Jurkat, Clone E6-1 (cell line): ENCODE results near the gene ATF7.
"Not testable (repeated sequence)": the region's sequence is repeated elsewhere in the genome, so short reads cannot be mapped to it uniquely, and the experiment has no call there.

Source experiments
- DNase-seq: peaks from one replicate; pipeline ENCODE4 v3.0.0-alpha.2; 2011; ENCODE audit warnings: low read depth, low spot score
- H3K4me3 ChIP-seq: 2 replicates; pipeline ENCODE4 v1.5.1; 2011; ENCODE audit warnings: mild to moderate bottlenecking, low read length, control low read depth, moderate library complexity

The ATF7 gene

DNA sequence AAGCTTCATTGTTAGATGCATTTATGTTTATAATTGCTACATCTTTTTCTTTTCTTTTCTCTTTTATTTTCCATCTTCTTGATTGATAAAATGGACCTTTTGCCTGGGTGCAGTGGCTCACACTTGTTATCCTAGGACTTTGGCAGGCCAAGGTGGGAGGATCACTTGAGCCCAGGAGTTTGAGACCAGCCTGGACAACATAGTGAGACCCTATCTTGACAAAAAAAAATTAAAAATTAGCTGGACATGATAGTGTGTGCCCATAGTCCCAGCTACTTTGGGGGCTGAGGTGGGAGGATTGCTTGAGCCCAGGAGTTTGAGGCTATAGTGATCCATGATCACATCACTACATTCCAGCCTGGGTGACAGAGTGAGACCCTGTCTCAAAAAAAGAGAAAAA lies 9.5 kb upstream of the ATF7 start:
- DNase-seq: not testable (repeated sequence)

DNA sequence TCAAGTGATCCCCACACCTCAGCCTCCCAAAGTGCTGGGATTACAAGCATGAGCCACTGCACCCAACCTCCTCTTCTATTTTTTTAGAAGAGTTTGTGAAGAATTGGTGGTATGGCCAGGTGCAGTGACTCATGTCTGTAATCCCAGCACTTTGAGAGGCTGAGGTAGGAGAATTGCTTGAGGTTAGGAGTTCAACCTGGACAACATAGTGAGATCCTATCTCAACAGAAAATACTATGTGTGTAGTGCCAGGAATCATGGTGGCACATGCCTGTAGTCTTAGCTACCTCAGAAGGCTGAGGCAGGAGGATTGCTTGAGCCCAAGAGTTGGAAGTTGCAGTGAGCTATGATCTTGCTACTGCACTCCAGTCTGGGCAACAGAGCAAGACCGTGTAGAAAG lies 5.5 kb upstream of the ATF7 start:
- DNase-seq: no peak
- H3K4me3 ChIP-seq: no peak overlapping the region

More for the DNA sequence above, 9.5 kb upstream of the ATF7 start:
- not testable (repeated sequence) for H3K4me3 ChIP-seq

DNA sequence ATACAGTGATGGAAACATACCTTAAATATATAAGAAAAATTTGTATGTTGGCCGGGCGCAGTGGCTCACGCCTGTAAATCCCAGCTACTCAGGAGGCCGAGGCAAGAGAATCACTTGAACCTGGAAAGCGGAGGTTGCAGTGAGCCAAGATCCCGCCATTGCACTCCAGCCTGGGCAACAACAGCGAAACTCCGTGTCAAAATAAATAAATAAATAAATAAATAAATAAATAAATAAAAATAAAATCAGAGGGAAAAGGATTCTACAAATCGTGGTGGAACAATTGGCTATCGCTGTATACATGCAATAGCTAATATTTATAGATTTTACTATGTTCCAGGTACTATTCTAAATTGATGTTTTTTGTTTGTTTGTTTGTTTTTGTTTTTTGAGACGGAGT lies 1.7 kb upstream of the ATF7 start:
- DNase-seq: no peak
- H3K4me3 ChIP-seq: no peak overlapping the region

DNA sequence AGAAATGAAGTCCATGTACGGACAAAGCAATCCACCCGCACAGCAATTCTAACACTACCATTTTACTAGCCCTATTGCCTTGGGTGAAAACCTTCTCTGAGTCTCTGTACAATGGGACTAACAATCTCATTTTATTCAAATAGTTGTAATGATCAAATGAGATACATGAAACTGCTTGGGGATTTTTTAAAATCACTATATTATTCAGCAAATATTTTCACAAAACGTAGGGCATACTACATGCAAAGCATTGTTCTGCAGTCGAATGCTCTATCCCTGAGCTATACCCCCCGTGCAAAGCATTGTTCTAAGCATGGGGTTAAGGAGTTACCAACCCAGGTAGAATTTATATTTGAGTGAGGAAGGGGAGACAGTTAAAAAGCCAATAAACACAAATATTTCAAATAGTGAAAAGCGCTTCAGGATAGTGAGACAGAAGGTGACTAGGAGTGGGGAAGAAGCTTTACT lies 554 bp upstream of the ATF7 start:
- no peak for DNase-seq

DNA sequence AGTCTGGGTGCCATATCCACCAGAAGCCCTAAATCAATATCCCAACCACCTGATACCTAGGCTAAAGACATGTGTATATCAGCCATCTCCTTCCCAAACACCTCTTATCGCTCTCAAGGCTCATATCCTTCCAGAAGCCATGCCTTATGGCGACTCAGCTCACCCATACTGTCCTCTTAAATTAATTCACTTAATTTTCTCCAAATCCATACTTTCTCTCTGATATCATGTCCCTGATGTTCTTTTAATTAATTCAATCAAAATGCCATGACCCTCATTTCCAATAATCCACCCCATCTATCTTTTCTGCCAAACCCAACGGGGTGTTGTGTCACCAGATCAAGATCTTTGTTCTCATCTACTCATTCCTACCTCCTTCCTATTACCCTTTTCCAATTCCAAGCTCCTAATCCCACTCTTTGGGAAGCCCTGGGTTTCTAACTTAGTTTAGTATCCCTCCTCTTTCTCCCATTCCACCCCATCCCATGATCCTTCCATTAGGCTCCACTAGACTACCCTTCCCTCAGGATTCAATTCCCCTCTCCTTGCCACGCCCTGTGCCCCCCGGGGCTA lies 723 bp downstream of the ATF7 start:
- no peak for DNase-seq
- H3K4me3 ChIP-seq: peak overlapping the region; percentile 93

More for the DNA sequence above, 554 bp upstream of the ATF7 start:
- H3K4me3 ChIP-seq: peak overlapping the region; percentile 93

DNA sequence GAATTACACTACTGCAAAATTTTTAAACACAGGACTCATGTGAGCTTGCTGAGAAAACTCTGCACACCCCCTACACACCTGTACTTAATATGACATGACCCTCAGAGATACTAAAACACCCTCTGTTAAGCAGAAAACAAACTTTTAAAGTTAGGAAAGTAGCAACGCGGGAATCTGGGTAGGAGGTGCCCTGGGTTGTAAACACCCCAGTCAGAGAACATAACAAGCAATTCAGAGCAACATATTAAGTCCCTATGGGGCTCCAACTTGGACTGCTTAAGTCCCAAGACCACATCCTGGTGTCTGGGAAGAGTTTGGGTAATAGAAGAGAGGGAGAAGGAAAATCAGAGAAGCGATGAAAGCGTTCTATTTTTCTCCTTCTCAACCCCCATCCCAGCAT lies 1.2 kb downstream of the ATF7 start:
- peak overlapping the region; percentile 93 for H3K4me3 ChIP-seq
- DNase-seq: no peak

DNA sequence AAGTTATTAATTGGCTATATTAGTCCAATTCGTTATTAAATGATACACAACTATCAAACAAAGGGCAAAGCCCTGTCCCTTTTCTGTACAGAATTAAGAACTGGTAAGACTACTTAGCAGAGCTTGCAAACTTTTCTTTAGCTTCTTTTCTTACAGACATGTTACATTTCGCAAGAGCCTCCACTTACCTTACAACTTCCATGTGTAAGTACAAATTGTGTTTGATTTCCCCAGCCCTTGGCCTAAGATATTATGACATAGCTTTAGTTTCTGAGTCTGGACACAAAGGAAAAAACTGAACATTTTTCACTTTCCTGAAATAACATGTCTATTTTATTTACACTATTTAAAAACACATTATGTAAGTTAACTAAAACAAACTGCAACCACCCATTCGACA lies 1.7 kb downstream of the ATF7 start:
- H3K4me3 ChIP-seq: no peak overlapping the region
- no peak for DNase-seq

DNA sequence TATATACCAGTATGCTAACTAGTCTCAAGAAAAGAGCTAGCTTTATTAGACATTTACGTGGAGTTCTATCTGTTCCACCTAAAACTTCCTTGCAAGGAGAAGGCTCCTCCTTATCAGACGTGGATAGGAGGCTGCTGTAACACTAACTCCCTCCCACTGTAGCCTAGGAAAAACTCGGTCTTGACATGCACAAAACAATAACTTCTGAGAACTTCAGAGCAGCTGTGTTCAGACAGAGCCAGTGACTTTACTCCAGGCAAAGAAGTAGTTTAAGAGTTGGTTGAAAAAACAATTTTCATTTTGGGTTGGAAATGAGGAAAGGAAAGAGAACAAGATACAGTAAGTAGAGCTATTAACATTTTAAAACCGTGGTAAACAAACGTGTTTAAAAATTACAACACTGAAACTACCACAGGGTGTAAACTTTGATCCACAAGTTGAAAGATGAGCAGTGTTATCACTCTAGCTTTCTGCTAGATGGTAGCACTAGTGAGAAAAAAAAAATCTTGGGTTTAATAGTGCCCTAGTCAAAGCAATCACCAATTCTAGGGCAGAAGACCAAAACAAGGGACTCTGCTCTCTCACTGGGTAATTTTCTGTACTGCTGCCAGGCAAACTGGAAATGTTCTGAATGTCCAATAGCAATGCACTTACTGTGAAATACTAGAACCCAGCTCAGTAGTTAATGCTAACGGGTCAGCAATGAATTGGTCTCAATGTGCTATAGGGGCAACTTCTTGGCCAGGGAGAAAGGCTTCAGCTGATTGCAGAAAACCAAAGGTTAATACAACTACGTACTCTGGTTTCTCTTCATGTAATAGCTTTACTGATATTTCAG lies 2.4 kb downstream of the ATF7 start:
- DNase-seq: no peak
- no peak overlapping the region for H3K4me3 ChIP-seq

DNA sequence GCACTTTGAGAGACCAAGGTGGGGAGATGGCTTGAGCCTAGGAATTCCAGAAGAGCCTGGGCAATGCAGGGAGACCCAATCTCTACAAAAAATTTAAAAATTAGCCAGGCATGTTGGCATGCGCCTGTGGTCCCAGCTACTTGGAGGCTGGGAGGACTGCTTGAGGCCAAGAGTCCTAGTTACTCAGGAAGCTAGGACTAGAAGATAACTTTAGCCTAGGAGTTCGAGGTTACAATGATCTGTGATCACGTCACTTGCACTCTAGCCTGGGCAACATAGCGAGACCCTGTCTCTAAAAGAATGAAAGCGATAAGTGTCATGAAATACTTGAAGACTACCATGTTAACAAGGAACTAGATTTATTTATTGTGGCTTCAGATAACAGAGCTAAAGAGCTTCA lies 3.5 kb downstream of the ATF7 start:
- DNase-seq: no peak
- no peak overlapping the region for H3K4me3 ChIP-seq

DNA sequence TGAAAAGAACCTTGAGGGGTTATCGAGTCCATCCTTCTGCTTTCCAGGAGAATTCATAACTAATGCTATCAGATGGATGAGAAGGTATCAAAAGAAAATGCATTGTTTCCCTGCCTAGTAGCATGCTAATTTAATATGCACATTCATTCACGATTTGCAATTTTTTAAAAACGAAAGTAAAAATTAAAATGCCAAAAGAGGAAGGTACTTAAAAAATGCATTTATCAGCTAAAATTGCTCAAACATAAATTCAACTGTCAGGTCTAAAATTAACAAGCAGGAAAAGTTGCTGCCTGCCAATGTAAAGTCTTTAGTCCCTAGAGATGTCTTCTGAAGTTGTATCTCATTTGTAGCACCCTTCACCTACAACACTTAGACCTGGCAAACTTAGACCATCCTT lies 7.9 kb downstream of the ATF7 start:
- DNase-seq: no peak
- H3K4me3 ChIP-seq: peak overlapping the region; percentile 31

DNA sequence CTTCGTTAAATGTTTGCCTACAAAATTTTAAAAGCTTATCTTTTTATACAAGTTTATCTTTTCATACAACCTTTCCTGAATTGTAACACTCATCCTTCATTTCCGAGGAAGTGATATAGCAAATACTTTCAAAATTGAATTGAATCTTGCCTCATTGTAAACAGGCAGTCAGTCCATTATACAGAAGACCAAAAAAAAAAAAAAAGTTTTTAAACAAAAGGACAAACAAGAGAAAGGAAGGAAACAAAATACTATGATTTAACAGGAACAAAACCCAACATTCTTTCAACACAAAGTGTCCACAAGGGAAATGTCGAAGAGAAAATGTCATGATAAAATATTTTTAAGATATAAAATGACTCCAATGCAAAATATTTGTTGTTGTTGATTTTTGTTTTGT lies 8.5 kb downstream of the ATF7 start:
- DNase-seq: no peak
- no peak overlapping the region for H3K4me3 ChIP-seq

DNA sequence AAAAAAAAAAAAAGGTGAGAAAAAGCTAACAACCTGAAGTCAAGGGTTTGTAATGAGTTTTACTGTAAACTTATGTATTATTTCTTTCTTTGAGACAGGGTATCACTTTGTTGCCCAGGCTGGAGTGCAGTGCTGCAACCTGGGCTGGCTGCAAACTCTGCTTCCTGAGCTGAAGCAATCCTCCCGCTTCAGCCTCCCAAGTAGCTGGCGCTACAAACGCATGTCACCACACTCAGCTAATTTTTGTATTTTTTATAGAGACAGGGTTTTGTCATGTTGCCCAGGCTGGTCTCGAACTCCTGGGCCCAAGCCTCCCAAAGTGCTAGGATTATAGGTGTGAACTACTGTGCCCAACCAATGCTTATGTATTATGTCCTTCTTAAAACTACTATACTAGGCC lies 9.2 kb downstream of the ATF7 start:
- H3K4me3 ChIP-seq: no peak overlapping the region
- no peak for DNase-seq

DNA sequence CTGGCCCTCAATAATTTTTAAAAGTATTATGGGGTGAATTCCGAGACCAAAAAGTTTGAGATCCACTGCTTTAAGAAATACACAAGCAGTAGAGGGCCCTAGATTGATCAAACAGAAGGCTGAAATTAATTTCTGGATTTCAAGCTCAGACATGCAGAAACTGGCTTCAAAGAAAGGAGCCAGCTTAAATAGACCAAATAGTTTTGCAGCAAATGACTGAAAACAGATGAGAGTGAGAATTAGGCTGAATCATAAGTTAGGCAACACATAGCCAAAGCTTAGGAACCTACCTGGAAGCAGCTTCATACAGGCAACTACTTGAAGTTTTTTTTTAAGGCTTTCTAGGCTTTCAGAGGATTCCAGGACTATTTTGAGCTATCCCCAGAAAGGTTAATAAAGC lies 12.4 kb downstream of the ATF7 start:
- no peak overlapping the region for H3K4me3 ChIP-seq
- DNase-seq: no peak

DNA sequence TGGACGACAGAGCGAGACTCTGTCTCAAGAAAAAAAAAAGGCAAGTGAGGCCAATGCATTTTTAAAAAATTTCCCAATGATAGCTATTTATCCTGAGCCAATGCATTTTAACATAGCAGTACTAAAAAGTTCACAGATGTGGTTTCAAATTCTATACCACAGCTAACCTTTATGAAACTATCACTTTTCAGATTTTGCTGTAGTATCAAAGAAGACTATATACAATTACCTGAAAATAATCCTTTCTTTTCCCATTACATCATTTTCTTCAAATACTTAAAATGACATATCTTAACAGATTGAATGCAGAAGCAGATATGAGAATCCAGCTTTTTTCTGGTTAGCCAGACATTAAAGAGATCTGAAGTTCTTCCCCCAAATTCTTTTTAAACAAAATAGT lies 13.2 kb downstream of the ATF7 start:
- DNase-seq: no peak
- no peak overlapping the region for H3K4me3 ChIP-seq

DNA sequence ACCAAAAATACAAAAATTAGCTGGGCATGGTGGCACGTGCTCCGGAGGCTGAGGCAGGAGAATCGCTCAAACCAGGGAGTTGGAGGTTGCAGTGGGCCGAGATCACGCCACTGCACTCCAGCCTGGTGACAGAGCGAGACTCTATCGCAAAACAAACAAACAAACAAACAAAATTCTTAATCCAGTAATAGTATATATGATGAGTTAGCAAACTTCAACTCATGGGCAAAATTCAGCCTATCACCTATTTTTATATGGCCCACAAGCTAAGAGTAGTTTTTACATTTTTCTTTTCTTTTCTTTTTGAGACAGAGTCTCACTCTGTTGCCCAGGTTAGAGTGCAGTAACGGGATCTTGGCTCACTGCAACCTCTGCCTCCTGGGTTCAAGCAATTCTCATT lies 14.9 kb downstream of the ATF7 start:
- no peak overlapping the region for H3K4me3 ChIP-seq
- DNase-seq: no peak

DNA sequence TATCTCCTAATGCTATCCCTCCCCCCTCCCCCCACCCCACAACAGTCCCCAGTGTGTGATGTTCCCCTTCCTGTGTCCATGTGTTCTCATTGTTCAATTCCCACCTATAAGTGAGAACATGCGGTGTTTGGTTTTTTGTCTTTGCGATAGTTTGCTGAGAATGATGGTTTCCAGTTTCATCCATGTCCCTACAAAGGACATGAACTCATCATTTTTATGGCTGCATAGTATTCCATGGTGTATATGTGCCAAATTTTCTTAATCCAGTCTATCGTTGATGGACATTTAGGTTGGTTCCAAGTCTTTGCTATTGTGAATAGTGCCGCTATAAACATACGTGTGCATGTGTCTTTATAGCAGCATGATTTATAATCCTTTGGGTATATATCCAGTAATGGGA lies 19.5 kb downstream of the ATF7 start:
- not testable (repeated sequence) for H3K4me3 ChIP-seq

DNA sequence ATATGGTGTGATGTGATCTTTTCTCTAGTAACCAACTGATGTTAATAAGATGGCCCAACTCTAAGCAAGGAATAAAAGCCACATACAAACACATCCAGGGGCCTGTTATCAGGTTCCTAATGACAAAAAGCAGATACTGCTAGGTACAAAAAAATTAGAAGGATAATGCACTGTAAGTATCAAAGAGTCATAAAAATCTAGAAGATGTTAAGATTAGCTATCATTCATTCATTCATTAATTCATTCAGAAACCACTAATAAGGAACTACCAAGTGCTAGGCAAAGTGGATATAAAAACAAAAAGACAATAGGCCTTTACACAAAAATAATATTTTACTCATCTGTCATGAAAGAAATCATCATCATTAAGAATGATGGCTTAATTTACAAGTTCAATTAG lies 21.6 kb downstream of the ATF7 start:
- no peak for DNase-seq
- no peak overlapping the region for H3K4me3 ChIP-seq

More for the DNA sequence above, 19.5 kb downstream of the ATF7 start:
- DNase-seq: not testable (repeated sequence)

DNA sequence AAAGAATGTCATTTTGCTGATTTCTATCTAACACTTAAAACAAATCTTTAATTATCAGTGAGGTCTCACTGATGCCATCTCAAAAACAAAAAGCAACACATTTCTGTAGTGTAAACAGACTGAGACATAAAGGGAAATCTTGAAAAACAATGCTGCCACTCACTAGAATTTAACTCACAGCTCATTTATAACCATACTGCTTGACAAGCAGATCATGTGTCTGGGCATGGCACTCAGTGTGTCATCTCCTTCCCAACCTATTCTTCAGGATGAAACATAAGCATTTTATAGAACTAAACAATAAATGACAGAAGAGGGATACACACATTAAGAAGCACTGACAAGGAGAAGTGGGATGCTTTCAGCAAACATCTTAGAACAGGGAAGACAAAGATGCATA lies 22.4 kb downstream of the ATF7 start:
- DNase-seq: no peak
- H3K4me3 ChIP-seq: no peak overlapping the region

DNA sequence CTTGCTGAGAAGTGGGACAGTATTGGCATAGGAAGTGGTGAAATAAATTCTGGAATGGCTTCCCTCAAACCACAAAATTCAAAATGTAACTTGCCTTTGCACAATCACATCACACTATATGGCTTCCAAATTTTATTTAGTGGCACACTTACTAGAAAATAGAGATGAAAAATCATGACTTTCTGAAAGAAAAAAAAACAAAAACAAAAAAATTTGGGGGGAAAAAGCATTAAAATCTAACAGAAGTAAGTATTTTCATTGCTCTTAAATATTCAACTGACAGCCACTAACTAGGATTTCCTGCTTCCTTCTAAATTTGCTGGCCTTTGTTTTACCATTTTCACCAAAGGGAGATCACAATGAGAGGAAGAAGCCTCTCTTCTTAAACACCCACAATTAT lies 23.0 kb downstream of the ATF7 start:
- DNase-seq: no peak
- no peak overlapping the region for H3K4me3 ChIP-seq

DNA sequence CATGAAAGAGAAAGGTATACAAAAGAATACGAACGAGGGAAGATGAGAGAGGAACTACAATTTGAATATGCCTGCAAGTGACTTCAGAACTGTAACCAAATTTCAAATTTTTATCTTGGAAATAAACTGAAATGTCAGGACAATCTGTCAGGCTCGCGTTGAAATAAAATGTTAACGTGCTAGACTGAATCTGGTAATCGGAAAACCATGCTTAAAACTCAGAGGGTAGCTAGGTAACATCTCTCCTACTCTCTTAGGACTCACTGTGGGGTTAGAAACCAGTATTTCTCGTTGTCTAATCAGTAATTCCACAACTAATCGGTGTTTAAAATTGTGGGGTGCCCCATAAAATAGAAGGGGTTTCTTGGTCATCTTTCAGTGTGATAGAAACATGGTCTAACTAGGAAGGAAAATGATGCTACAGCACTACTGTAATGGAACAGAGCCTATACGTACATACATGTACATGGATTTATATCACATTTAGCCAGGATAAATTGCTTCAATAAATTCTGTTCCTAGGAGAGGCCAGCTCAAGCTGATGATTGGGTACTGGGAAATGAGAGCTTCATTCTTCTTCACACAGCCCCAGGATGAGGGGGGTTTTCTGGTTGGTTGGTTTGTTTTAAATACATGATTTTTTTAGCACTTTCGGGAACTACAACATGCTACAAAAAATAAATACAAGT lies 23.9 kb downstream of the ATF7 start:
- no peak for DNase-seq
- no peak overlapping the region for H3K4me3 ChIP-seq
